Thyroid gland (tissue), 4 donors: ENCODE results near the gene GTF2H2C. TPM values are rescaled to one million over a fixed set of nuclear protein-coding genes. Genes with fewer than 3 reads are reported as not detected.
"Not testable (repeated sequence)": the region's sequence is repeated elsewhere in the genome, so short reads cannot be mapped to it uniquely, and the experiment has no call there.

ENCODE experiments used
- DNase-seq, 2 donors: peaks; one replicate each; pipeline ENCODE4 v3.0.0-alpha.2; 2019
- H3K27ac ChIP-seq, 3 donors: fragments of 200-600 bp; sonication (generic); 1 replicate in 2 of 3; 2 replicates in 1 of 3; pipeline ENCODE4 v1.5.1; 2016 to 2019; ENCODE audit warnings: mild to moderate bottlenecking in 1 of 3, moderate library complexity in 1 of 3
- H3K27me3 ChIP-seq: fragments of 200-600 bp; sonication (generic); one replicate; pipeline ENCODE4 v1.5.1; 2019
- H3K36me3 ChIP-seq, 2 donors: fragments of 200-600 bp; sonication (generic); one replicate each; pipeline ENCODE4 v1.5.1; 2016 to 2019
- H3K4me1 ChIP-seq, 2 donors: fragments of 200-600 bp; sonication (generic); one replicate each; pipeline ENCODE4 v1.5.1; 2017 to 2019
- H3K4me3 ChIP-seq, 3 donors: fragments of 200-600 bp; sonication (generic); replicated peaks in 1 of 3; 1 replicate in 2 of 3; 2 replicates in 1 of 3; pipeline ENCODE4 v1.5.1; 2016; ENCODE audit warnings: mild to moderate bottlenecking in 1 of 3
- H3K9me3 ChIP-seq: fragments of 200-600 bp; sonication (generic); one replicate; pipeline ENCODE4 v1.5.1; 2017
- CTCF ChIP-seq, 6 experiments: fragments of 200-600 bp in 3 of 6; fragments of 450-650 bp in 3 of 6; sonication (generic) in 3 of 6; IDR thresholded peaks; one replicate each; pipeline ENCODE4 v1.5.1; 2016 to 2019; ENCODE audit warnings: antibody characterized with exemption in 6 of 6, mild to moderate bottlenecking in 2 of 6, inconsistent platforms in 1 of 6, moderate library complexity in 1 of 6
- POLR2A ChIP-seq, 2 donors: fragments of 450-650 bp; IDR thresholded peaks; one replicate each; pipeline ENCODE4 v1.6.1; 2017; ENCODE audit warnings: antibody characterized with exemption in 2 of 2, mild to moderate bottlenecking in 2 of 2, moderate library complexity in 1 of 2
- WGBS, 2 donors: methylation state at CpG; one replicate each; pipeline ENCODE4 v1.1.5; 2017; 5-methylcytosine and 5-hydroxymethylcytosine counted together
- intact Hi-C: fragments of 100-400 bp; cut with DNase I; formaldehyde crosslinking; loops from one replicate; pipeline ENCODE4 v1.15.1; 2023
- total RNA-seq, 4 donors: library from RNA; depleted of rRNA; stranded (reverse); fragments of >200 nt; gene quantifications; one replicate each; pipeline ENCODE4 v1.2.3, GENCODE V29; 2016

The GTF2H2C gene
- total RNA-seq, 4 donors from 2014 or later = 39.0 to 65.4 (median 47.1) TPM

GRCh38 chr5:69528035-69528434, 32.0 kb upstream of the GTF2H2C start:
- 35 to 41% methylated on average over 5 of the region's 5 CpGs for WGBS, 2 donors
- TF ChIP-seq POLR2A (IDR thresholded peaks at IDR 0.05) (no peak), CTCF (IDR thresholded peaks at IDR 0.05) (no peak)
- H3K27ac ChIP-seq = peak overlapping the region; percentile 47 to 72 (median 63)
- no peak overlapping the region for H3K4me3 ChIP-seq
- no peaks in the 10 kb centered on the region for H3K9me3 ChIP-seq
- DNase-seq = peak; percentile 41 to 43
- no peaks in the 10 kb centered on the region for H3K27me3 ChIP-seq
- H3K4me1 ChIP-seq = peaks cover 40 to 52% of the 10 kb centered on the region in 2 donors
- H3K36me3 ChIP-seq = no peaks in the 10 kb centered on the region
- intact Hi-C loops = no loop called here

GRCh38 chr5:69528609-69529008, 31.4 kb upstream of the GTF2H2C start:
- H3K4me1 ChIP-seq = peaks cover 46 to 58% of the 10 kb centered on the region in 2 donors
- H3K27ac ChIP-seq = peak overlapping the region in 2 of 3 donors; percentile 63 to 72
- 92 to 94% methylated on average over 4 of the region's 4 CpGs for WGBS, 2 donors
- H3K36me3 ChIP-seq = no peaks in the 10 kb centered on the region
- no peak overlapping the region for H3K4me3 ChIP-seq
- no peak for DNase-seq
- TF ChIP-seq CTCF (IDR thresholded peaks at IDR 0.05) = no peak
- TF ChIP-seq POLR2A (IDR thresholded peaks at IDR 0.05) = no peak
- no peaks in the 10 kb centered on the region for H3K9me3 ChIP-seq
- no peaks in the 10 kb centered on the region for H3K27me3 ChIP-seq
- intact Hi-C loops = no loop called here

GRCh38 chr5:69530561-69531405, 29.2 kb upstream of the GTF2H2C start:
- H3K27ac ChIP-seq = peak overlapping the region; percentile 5 to 66 (median 38)
- H3K9me3 ChIP-seq = no peaks in the 10 kb centered on the region
- WGBS, 2 donors = 64 to 73% methylated on average over 7 of the region's 7 CpGs
- H3K36me3 ChIP-seq = no peaks in the 10 kb centered on the region
- H3K4me1 ChIP-seq = peaks cover 48 to 59% of the 10 kb centered on the region in 2 donors
- H3K4me3 ChIP-seq = no peak overlapping the region
- TF ChIP-seq POLR2A (IDR thresholded peaks at IDR 0.05) (no peak), CTCF (IDR thresholded peaks at IDR 0.05) (no peak)
- intact Hi-C loops = no loop called here
- H3K27me3 ChIP-seq = no peaks in the 10 kb centered on the region
- DNase-seq = peak; percentile 39 to 41

- no peak for TF ChIP-seq CTCF (IDR thresholded peaks at IDR 0.05)
- no peak for TF ChIP-seq POLR2A (IDR thresholded peaks at IDR 0.05)
- Histone ChIP-seq H3K27me3 (no peaks in the 10 kb centered on the region), H3K4me3 (no peak overlapping the region), H3K36me3 (no peaks in the 10 kb centered on the region), H3K4me1 (peaks cover 48 to 59% of the 10 kb centered on the region in 2 donors), H3K27ac (peak overlapping the region; percentile 5 to 66 (median 38)), H3K9me3 (no peaks in the 10 kb centered on the region)
- intact Hi-C loops = no loop called here
- DNase-seq = no peak
- 32 to 50% methylated on average over 3 of the region's 3 CpGs for WGBS, 2 donors
These were observed 28.6 kb upstream of the GTF2H2C start for GRCh38 chr5:69531406-69531801.

- H3K4me3 ChIP-seq, H3K9me3 ChIP-seq, intact Hi-C loops, H3K4me1 ChIP-seq, H3K27me3 ChIP-seq, H3K36me3 ChIP-seq, H3K27ac ChIP-seq, DNase-seq: not testable (repeated sequence)
- WGBS, 2 donors = 83 to 88% methylated on average over 3 of the region's 3 CpGs
These were observed 22.1 kb upstream of the GTF2H2C start for GRCh38 chr5:69537911-69538310.

- H3K36me3 ChIP-seq, H3K4me3 ChIP-seq, H3K27ac ChIP-seq, DNase-seq, H3K4me1 ChIP-seq, H3K27me3 ChIP-seq, intact Hi-C loops, H3K9me3 ChIP-seq: not testable (repeated sequence)
- WGBS, 2 donors = 100% methylated on average over 1 to 2 of the region's 2 CpGs
These were observed 21.3 kb upstream of the GTF2H2C start for GRCh38 chr5:69538735-69539134.

GRCh38 chr5:69541347-69541746, 18.6 kb upstream of the GTF2H2C start:
- H3K27me3 ChIP-seq, H3K4me3 ChIP-seq, DNase-seq, intact Hi-C loops, H3K36me3 ChIP-seq, H3K9me3 ChIP-seq, H3K4me1 ChIP-seq, H3K27ac ChIP-seq: not testable (repeated sequence)
- no CpG with 5 or more reads among the region's 1 CpG for WGBS, 2 donors

GRCh38 chr5:69542838-69543618, 17.0 kb upstream of the GTF2H2C start:
- H3K27ac ChIP-seq, H3K27me3 ChIP-seq, intact Hi-C loops, H3K9me3 ChIP-seq, H3K36me3 ChIP-seq, H3K4me1 ChIP-seq, H3K4me3 ChIP-seq, DNase-seq: not testable (repeated sequence)
- no CpG with 5 or more reads among the region's 3 CpGs for WGBS, 2 donors
